Eye (tissue), 1 donor: ENCODE measurements around the gene CCDC28B.

ENCODE experiments used
- DNase-seq: peaks from one replicate; pipeline ENCODE4 v3.0.0-alpha.2; 2015

The CCDC28B gene

GRCh38 chr1:32223683-32224082, 23.3 kb downstream of the CCDC28B start:
- no peak for DNase-seq

GRCh38 chr1:32224285-32224684, 23.9 kb downstream of the CCDC28B start:
- DNase-seq = no peak

GRCh38 chr1:32228771-32229170, 28.4 kb downstream of the CCDC28B start:
- no peak for DNase-seq

GRCh38 chr1:32231843-32232432, 31.5 kb downstream of the CCDC28B start:
- no peak for DNase-seq

GRCh38 chr1:32232558-32233304, 32.3 kb downstream of the CCDC28B start:
- DNase-seq = no peak

- no peak for DNase-seq
Observed at GRCh38 chr1:32234792-32235191, 34.4 kb downstream of the CCDC28B start.

- DNase-seq = no peak
Observed at GRCh38 chr1:32239337-32239736, 38.9 kb downstream of the CCDC28B start.

- no peak for DNase-seq
Observed at GRCh38 chr1:32239790-32240139, 39.4 kb downstream of the CCDC28B start.

GRCh38 chr1:32240140-32240951, 40.0 kb downstream of the CCDC28B start:
- peak; percentile 90 for DNase-seq

- peak; percentile 87 for DNase-seq
Observed at GRCh38 chr1:32241001-32241763, 40.8 kb downstream of the CCDC28B start.

GRCh38 chr1:32242341-32242851, 42.0 kb downstream of the CCDC28B start:
- peak; percentile 65 for DNase-seq

- no peak for DNase-seq
Observed at GRCh38 chr1:32246888-32247273, 46.5 kb downstream of the CCDC28B start, which contains the start of gene FAM167B. FAM167B (plus strand) TSS chr1:32247222; CDS start chr1:32247422, 200 bp downstream.

GRCh38 chr1:32247452-32247851, 47.1 kb downstream of the CCDC28B start:
- DNase-seq = no peak

- DNase-seq = peak; percentile 87
Observed at GRCh38 chr1:32247983-32248889, 47.8 kb downstream of the CCDC28B start.

GRCh38 chr1:32249831-32250525, 49.6 kb downstream of the CCDC28B start:
- peak; percentile 78 for DNase-seq

GRCh38 chr1:32250893-32251716, 50.7 kb downstream of the CCDC28B start, which contains the start of gene LCK:
LCK (plus strand) TSS chr1:32251265; CDS start chr1:32274330, 23,065 bp downstream.
- DNase-seq = no peak
